SKM-1 (cell line): ENCODE results near the gene CDH4.

ENCODE experiments used
- DNase-seq: peaks from one replicate; lab custom pipeline; 2025; ENCODE audit not compliant: unreplicated experiment; lab: John Stamatoyannopoulos, UW

Gene CDH4

GRCh38 chr20:61697666-61698597 lies 445.9 kb downstream of the CDH4 start:
- no peak for DNase-seq

- DNase-seq, result no peak
Measured at GRCh38 chr20:61698598-61699494, 446.8 kb downstream of the CDH4 start.

- no peak for DNase-seq
Measured at GRCh38 chr20:61699495-61700374, 447.7 kb downstream of the CDH4 start.

- no peak for DNase-seq
Measured at GRCh38 chr20:61700595-61701140, 448.6 kb downstream of the CDH4 start.

GRCh38 chr20:61701401-61701800 lies 449.3 kb downstream of the CDH4 start:
- DNase-seq, result no peak

GRCh38 chr20:61701802-61702201 lies 449.7 kb downstream of the CDH4 start:
- no peak for DNase-seq

GRCh38 chr20:61702246-61702645 lies 450.2 kb downstream of the CDH4 start:
- DNase-seq, result no peak

GRCh38 chr20:61704661-61705060 lies 452.6 kb downstream of the CDH4 start:
- DNase-seq, result no peak

GRCh38 chr20:61705386-61706258 lies 453.6 kb downstream of the CDH4 start:
- no peak for DNase-seq

- no peak for DNase-seq
Measured at GRCh38 chr20:61706259-61706961, 454.3 kb downstream of the CDH4 start.

- DNase-seq, result no peak
Measured at GRCh38 chr20:61708891-61709290, 456.8 kb downstream of the CDH4 start.

GRCh38 chr20:61710108-61710507 lies 458.0 kb downstream of the CDH4 start:
- no peak for DNase-seq

- DNase-seq, result no peak
Measured at GRCh38 chr20:61712688-61713087, 460.6 kb downstream of the CDH4 start.

GRCh38 chr20:61718361-61719005 lies 466.4 kb downstream of the CDH4 start:
- no peak for DNase-seq

- DNase-seq, result no peak
Measured at GRCh38 chr20:61719691-61720347, 467.8 kb downstream of the CDH4 start.

GRCh38 chr20:61720348-61720696 lies 468.3 kb downstream of the CDH4 start:
- no peak for DNase-seq

GRCh38 chr20:61722146-61722678 lies 470.2 kb downstream of the CDH4 start:
- no peak for DNase-seq
